HG03558 (cell line): Measurements from ENCODE around the gene CNGA2.

Experiments used
- ATAC-seq: cut with Tn5 transposase; IDR thresholded peaks from one replicate; pipeline ENCODE4 v1.9.1; 2021; ENCODE audit warnings: moderate number of reproducible peaks; ENCODE audit not compliant: unreplicated experiment; ENCODE audit errors: extremely low read depth

CNGA2 gene

GRCh38 chrX:151745651-151746050 is 11.1 kb downstream of the CNGA2 start:
- ATAC-seq, result no peak

- ATAC-seq, result no peak
These were observed 12.0 kb downstream of the CNGA2 start for GRCh38 chrX:151746502-151746901.

GRCh38 chrX:151750511-151750910 is 16.0 kb downstream of the CNGA2 start:
- ATAC-seq, result no peak

- ATAC-seq, result no peak
These were observed 18.3 kb downstream of the CNGA2 start for GRCh38 chrX:151752847-151753246.

- ATAC-seq, result no peak
These were observed 18.9 kb downstream of the CNGA2 start for GRCh38 chrX:151753313-151754046.

- no peak for ATAC-seq
These were observed 19.5 kb downstream of the CNGA2 start for GRCh38 chrX:151754047-151754429.

- no peak for ATAC-seq
These were observed 20.2 kb downstream of the CNGA2 start for GRCh38 chrX:151754641-151755215.

- no peak for ATAC-seq
These were observed 24.6 kb downstream of the CNGA2 start for GRCh38 chrX:151759041-151759708.

- ATAC-seq, result no peak
These were observed 28.3 kb downstream of the CNGA2 start for GRCh38 chrX:151762802-151763201.

- ATAC-seq, result no peak
These were observed 29.2 kb downstream of the CNGA2 start for GRCh38 chrX:151763711-151764110.

GRCh38 chrX:151765026-151765425 is 30.5 kb downstream of the CNGA2 start:
- no peak for ATAC-seq

- ATAC-seq, result no peak
These were observed 37.2 kb downstream of the CNGA2 start for GRCh38 chrX:151771726-151772125.

GRCh38 chrX:151773434-151773833 is 38.9 kb downstream of the CNGA2 start:
- no peak for ATAC-seq

- no peak for ATAC-seq
These were observed 39.9 kb downstream of the CNGA2 start for GRCh38 chrX:151774421-151774820.

GRCh38 chrX:151776181-151776731 is 41.7 kb downstream of the CNGA2 start:
- no peak for ATAC-seq

- no peak for ATAC-seq
These were observed 42.4 kb downstream of the CNGA2 start for GRCh38 chrX:151776936-151777335.

- no peak for ATAC-seq
These were observed 44.7 kb downstream of the CNGA2 start for GRCh38 chrX:151779258-151779657.

- ATAC-seq, result no peak
These were observed 46.1 kb downstream of the CNGA2 start for GRCh38 chrX:151780621-151781020.

GRCh38 chrX:151789179-151789800 is 54.7 kb downstream of the CNGA2 start:
- ATAC-seq, result no peak

- ATAC-seq, result no peak
These were observed 56.1 kb downstream of the CNGA2 start for GRCh38 chrX:151790481-151791160.
